SK-N-SH treated with all-trans-retinoic acid at 6 μM for 48 hours (cell line): ENCODE measurements around the gene KRTAP4-3.
"Not testable (repeated sequence)": the region's sequence is repeated elsewhere in the genome, so short reads cannot be mapped to it uniquely, and the experiment has no call there.

Experiments used
- ATAC-seq: fragments of 200-7000 bp; cut with Tn5 transposase; 3 replicates; pipeline ENCODE4 v1.9.1; 2020; ENCODE audit warnings: mild to moderate bottlenecking, moderate library complexity
- BACH2 ChIP-seq: fragments of 250-450 bp; sonication (Bioruptor Pico); IDR thresholded peaks from 2 replicates; pipeline ENCODE4 v1.9.0; 2021; ENCODE audit warnings: mild to moderate bottlenecking, borderline replicate concordance
- CSDC2 ChIP-seq: fragments of 250-450 bp; sonication (Bioruptor Pico); IDR thresholded peaks from 2 replicates; pipeline ENCODE4 v1.5.0; 2020; ENCODE audit warnings: mild to moderate bottlenecking, moderate library complexity
- ESRRG ChIP-seq: fragments of 250-450 bp; sonication (Bioruptor Pico); IDR thresholded peaks from 2 replicates; pipeline ENCODE4 v1.6.1; 2021; ENCODE audit warnings: mild to moderate bottlenecking
- GLIS3 ChIP-seq: fragments of 250-450 bp; sonication (Bioruptor Pico); IDR thresholded peaks from 2 replicates; pipeline ENCODE4 v1.5.0; 2020; ENCODE audit warnings: mild to moderate bottlenecking, moderate library complexity
- ISL1 ChIP-seq: fragments of 250-450 bp; sonication (Bioruptor Pico); IDR thresholded peaks from 2 replicates; pipeline ENCODE4 v2.1.2; 2022; ENCODE audit warnings: mild to moderate bottlenecking, moderate library complexity
- OSR1 ChIP-seq: fragments of 250-450 bp; sonication (Bioruptor Pico); IDR thresholded peaks from 2 replicates; pipeline ENCODE4 v1.8.0; 2022; ENCODE audit warnings: moderate library complexity, mild to moderate bottlenecking, inconsistent platforms
- PPARA ChIP-seq: fragments of 250-450 bp; sonication (Bioruptor Pico); IDR thresholded peaks from 2 replicates; pipeline ENCODE4 v1.5.0; 2020; ENCODE audit warnings: mild to moderate bottlenecking, borderline replicate concordance
- RARB ChIP-seq: fragments of 250-450 bp; sonication (Bioruptor Pico); IDR thresholded peaks from 2 replicates; pipeline ENCODE4 v1.8.0; 2021; ENCODE audit warnings: mild to moderate bottlenecking, moderate library complexity
- SNAI2 ChIP-seq: fragments of 250-450 bp; sonication (Bioruptor Pico); IDR thresholded peaks from 2 replicates; pipeline ENCODE4 v1.5.0; 2020; ENCODE audit warnings: mild to moderate bottlenecking, moderate library complexity
- TCF4 ChIP-seq: fragments of 250-450 bp; sonication (Bioruptor Pico); IDR thresholded peaks from 2 replicates; pipeline ENCODE4 v1.8.0; 2021; ENCODE audit warnings: mild to moderate bottlenecking, moderate library complexity, borderline replicate concordance
- TOX ChIP-seq: fragments of 250-450 bp; sonication (Bioruptor Pico); IDR thresholded peaks from 2 replicates; pipeline ENCODE4 v1.8.0; 2021; ENCODE audit warnings: mild to moderate bottlenecking, moderate library complexity, borderline replicate concordance
- ZC3H10 ChIP-seq: fragments of 250-450 bp; sonication (Bioruptor Pico); IDR thresholded peaks from 2 replicates; pipeline ENCODE4 v1.5.1; 2021; ENCODE audit warnings: mild to moderate bottlenecking, moderate library complexity
- ZFP3 ChIP-seq: fragments of 250-450 bp; sonication (Bioruptor Pico); IDR thresholded peaks from 2 replicates; pipeline ENCODE4 v1.5.0; 2020; ENCODE audit warnings: mild to moderate bottlenecking, moderate library complexity
- ZFP30 ChIP-seq: fragments of 450-650 bp; formaldehyde crosslinking; IDR thresholded peaks from 2 replicates; pipeline ENCODE4 v1.5.0; 2022; ENCODE audit warnings: mild to moderate bottlenecking, moderate library complexity
- ZNF565 ChIP-seq: fragments of 450-650 bp; formaldehyde crosslinking; conservative IDR thresholded peaks from 2 replicates; pipeline ENCODE4 v1.5.0; 2020; ENCODE audit warnings: low read depth, mild to moderate bottlenecking, moderate library complexity
- ZNF70 ChIP-seq: fragments of 450-650 bp; formaldehyde crosslinking; IDR thresholded peaks from 2 replicates; pipeline ENCODE4 v1.5.0; 2020; ENCODE audit warnings: mild to moderate bottlenecking, moderate library complexity
- ZNF8 ChIP-seq: fragments of 450-650 bp; formaldehyde crosslinking; IDR thresholded peaks from 2 replicates; pipeline ENCODE4 v1.5.0; 2020; ENCODE audit warnings: mild to moderate bottlenecking, moderate library complexity
- TF ChIP-seq, protein P1 (sequence below): fragments of 250-450 bp; sonication (Bioruptor Pico); IDR thresholded peaks from 2 replicates; pipeline ENCODE4 v1.8.0; 2020; ENCODE audit warnings: mild to moderate bottlenecking, moderate library complexity, borderline replicate concordance
- TF ChIP-seq, protein P2 (sequence below): fragments of 250-450 bp; sonication (Bioruptor Pico); IDR thresholded peaks from 2 replicates; pipeline ENCODE4 v1.8.0; 2021; ENCODE audit warnings: low read depth, mild to moderate bottlenecking, moderate library complexity, borderline replicate concordance
- TF ChIP-seq, protein P3 (sequence below): fragments of 250-450 bp; sonication (Bioruptor Pico); IDR thresholded peaks from 2 replicates; pipeline ENCODE4 v1.5.1; 2020; ENCODE audit warnings: low read depth, mild to moderate bottlenecking, moderate library complexity
- TF ChIP-seq, protein P4 (sequence below): fragments of 250-450 bp; sonication (Bioruptor Pico); IDR thresholded peaks from 2 replicates; pipeline ENCODE4 v1.5.1; 2021; ENCODE audit warnings: mild to moderate bottlenecking, moderate library complexity

The KRTAP4-3 gene

DNA sequence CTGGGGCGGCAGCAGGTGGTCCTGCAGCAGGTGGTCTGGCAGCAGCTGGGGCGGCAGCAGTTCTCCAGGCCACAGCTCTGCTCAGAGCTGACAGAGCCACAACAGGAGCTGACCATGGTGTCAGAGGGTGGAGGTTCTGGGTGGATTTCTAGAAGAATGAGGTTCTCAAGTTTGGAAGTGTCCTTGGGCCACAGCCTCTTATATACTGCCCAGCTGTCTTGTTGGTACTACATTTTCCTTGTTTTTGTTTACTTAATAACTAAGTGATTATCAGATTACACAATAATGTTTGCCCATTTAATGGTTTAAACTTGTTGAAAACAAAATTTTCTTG, 18.4 kb downstream of the KRTAP4-3 start, which contains the start of gene KRTAP4-5:
Gene KRTAP4-5, minus strand, starts transcription at position 174 of the 334 bp plus-strand sequence. Its CDS starts 58 bp downstream, at position 116.
- no peak for ATAC-seq
- TF ChIP-seq RARB (no peak), SNAI2 (CRISPR knock-in tag) (no peak), CSDC2 (CRISPR knock-in tag) (no peak), PPARA (CRISPR knock-in tag) (no peak), ZNF565 (CRISPR knock-in tag) (no peak), ZNF70 (CRISPR knock-in tag) (no peak), ISL1 (CRISPR knock-in tag) (no peak), ZNF8 (CRISPR knock-in tag) (no peak), BACH2 (CRISPR knock-in tag) (no peak), TCF4 (CRISPR knock-in tag) (no peak), OSR1 (CRISPR knock-in tag) (no peak), ZFP3 (CRISPR knock-in tag) (no peak)
- TF ChIP-seq, protein P1, sequence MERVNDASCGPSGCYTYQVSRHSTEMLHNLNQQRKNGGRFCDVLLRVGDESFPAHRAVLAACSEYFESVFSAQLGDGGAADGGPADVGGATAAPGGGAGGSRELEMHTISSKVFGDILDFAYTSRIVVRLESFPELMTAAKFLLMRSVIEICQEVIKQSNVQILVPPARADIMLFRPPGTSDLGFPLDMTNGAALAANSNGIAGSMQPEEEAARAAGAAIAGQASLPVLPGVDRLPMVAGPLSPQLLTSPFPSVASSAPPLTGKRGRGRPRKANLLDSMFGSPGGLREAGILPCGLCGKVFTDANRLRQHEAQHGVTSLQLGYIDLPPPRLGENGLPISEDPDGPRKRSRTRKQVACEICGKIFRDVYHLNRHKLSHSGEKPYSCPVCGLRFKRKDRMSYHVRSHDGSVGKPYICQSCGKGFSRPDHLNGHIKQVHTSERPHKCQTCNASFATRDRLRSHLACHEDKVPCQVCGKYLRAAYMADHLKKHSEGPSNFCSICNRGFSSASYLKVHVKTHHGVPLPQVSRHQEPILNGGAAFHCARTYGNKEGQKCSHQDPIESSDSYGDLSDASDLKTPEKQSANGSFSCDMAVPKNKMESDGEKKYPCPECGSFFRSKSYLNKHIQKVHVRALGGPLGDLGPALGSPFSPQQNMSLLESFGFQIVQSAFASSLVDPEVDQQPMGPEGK (CRISPR knock-in tag) = no peak

DNA sequence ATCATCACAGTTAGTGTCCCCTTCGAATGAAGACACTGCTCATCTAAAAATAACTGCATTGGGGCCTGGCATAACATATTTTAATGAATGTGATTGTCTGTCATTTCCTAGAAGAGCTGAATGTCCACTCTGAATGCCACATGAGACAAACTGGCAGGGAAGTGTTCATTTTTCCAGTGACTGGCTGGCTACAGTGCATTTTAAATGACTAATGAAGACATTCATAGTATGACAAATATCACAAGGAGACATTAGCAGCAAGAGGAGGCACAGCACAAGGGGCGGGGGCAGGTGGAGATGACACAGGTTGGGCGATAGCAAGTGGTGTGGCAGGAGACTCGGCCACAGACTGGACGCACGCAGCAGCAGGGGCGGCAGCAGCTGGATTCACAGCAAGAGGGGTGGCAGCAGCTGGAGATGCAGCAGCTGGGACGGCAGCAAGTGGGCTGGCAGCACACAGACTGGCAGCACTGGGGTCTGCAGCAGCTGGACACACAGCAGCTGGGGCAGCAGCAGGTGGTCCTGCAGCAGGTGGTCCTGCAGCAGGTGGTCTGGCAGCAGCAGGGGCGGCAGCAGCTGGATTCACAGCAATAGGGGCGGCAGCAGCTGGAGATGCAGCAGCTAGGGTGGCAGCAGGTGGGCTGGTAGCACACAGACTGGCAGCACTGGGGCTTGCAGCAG, 18.9 kb downstream of the KRTAP4-3 start:
- ATAC-seq = not testable (repeated sequence)

DNA sequence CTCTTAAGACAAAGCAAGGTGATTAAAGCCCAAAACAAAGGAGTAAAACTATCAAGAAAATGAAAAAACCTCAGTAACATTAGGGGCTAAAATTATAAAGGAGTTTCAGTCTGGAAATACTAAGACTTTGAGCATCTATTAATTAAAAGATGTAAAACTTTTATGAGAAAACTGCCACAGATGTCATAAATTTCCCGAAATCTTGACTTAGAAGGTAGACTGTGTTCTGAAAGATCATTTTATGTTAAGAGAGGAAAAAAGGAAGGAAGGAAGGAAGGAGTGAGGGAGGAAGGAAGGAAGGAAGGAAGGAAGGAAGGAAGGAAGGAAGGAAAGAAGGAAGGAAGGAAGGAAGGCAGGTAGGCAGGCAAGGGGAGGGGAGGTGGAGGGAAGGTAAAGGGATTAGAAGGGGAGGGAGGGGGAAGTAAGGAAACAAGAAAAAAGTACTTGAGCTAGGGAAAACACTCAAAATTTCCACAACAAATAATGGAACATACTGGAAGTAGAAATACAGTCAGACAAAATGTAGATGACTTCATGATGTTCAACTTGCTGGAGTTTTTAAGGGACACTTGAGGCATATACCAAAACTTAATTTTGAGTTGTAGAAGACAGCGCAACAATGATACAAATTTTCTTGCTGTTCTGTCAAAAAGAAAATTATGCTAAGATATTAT, 20.4 kb downstream of the KRTAP4-3 start:
- TF ChIP-seq RARB (no peak), ZNF565 (CRISPR knock-in tag) (no peak), CSDC2 (CRISPR knock-in tag) (no peak), ESRRG (CRISPR knock-in tag) (no peak), GLIS3 (CRISPR knock-in tag) (no peak)
- TF ChIP-seq, protein P1 (CRISPR knock-in tag) = no peak
- TF ChIP-seq, all 23 proteins: peak for 0
- ATAC-seq = no peak

- TF ChIP-seq OSR1 (CRISPR knock-in tag) (no peak), ZNF8 (CRISPR knock-in tag) (no peak), ISL1 (CRISPR knock-in tag) (no peak), RARB (no peak)
- no peak for ATAC-seq
Measured at GRCh38 chr17:41145261-41145660, 22.8 kb downstream of the KRTAP4-3 start.

DNA sequence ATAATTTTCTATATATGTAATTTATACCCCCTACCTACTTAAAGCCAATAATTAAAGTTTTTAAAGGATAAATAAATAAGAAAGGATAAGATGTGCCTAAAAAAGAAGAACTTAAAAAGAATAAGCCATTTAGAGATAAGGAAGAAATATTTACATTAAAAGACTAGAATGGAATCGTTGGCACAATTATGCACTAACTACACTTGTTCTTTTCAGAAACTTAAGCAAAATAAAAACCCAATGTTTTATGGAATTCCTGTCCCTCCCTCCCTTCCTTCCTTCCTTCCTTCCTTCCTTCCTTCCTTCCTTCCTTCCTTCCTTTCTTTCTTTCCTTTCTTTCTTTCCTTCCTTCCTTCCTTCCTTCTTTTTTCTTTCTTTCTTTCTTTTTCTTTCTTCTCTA, 23.2 kb downstream of the KRTAP4-3 start:
- no peak for ATAC-seq
- TF ChIP-seq, protein P2, sequence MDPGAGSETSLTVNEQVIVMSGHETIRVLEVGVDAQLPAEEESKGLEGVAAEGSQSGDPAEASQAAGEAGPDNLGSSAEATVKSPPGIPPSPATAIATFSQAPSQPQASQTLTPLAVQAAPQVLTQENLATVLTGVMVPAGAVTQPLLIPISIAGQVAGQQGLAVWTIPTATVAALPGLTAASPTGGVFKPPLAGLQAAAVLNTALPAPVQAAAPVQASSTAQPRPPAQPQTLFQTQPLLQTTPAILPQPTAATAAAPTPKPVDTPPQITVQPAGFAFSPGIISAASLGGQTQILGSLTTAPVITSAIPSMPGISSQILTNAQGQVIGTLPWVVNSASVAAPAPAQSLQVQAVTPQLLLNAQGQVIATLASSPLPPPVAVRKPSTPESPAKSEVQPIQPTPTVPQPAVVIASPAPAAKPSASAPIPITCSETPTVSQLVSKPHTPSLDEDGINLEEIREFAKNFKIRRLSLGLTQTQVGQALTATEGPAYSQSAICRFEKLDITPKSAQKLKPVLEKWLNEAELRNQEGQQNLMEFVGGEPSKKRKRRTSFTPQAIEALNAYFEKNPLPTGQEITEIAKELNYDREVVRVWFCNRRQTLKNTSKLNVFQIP (CRISPR knock-in tag) = no peak
- TF ChIP-seq RARB (no peak), BACH2 (CRISPR knock-in tag) (no peak), TOX (CRISPR knock-in tag) (no peak)

DNA sequence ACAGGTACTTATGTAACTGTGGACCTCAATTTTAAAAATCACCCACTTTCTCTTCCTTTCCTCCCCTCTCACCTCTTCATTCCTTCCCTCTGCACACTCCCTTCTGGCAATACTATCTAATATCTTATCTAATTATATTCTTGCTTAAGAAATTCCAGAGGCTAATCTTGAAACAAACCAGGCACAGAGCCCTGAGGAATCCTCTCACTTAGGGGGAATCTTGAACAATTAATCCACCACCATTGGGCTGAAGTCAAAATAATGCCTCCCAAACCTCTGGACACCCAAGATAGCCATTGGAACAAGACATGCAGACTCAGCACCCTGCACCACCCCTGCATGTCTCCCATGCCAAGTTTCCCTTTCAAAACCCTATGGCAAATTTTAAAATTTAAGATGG, 26.7 kb downstream of the KRTAP4-3 start:
- ATAC-seq = no peak
- TF ChIP-seq, protein P3, sequence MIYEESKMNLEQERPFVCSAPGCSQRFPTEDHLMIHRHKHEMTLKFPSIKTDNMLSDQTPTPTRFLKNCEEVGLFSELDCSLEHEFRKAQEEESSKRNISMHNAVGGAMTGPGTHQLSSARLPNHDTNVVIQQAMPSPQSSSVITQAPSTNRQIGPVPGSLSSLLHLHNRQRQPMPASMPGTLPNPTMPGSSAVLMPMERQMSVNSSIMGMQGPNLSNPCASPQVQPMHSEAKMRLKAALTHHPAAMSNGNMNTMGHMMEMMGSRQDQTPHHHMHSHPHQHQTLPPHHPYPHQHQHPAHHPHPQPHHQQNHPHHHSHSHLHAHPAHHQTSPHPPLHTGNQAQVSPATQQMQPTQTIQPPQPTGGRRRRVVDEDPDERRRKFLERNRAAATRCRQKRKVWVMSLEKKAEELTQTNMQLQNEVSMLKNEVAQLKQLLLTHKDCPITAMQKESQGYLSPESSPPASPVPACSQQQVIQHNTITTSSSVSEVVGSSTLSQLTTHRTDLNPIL (CRISPR knock-in tag) = no peak
- TF ChIP-seq ZFP30 (no peak), TCF4 (CRISPR knock-in tag) (no peak), ZNF565 (CRISPR knock-in tag) (no peak), GLIS3 (CRISPR knock-in tag) (no peak), ISL1 (CRISPR knock-in tag) (no peak), TOX (CRISPR knock-in tag) (no peak), ZC3H10 (no peak), PPARA (CRISPR knock-in tag) (no peak)
- TF ChIP-seq, protein P4, sequence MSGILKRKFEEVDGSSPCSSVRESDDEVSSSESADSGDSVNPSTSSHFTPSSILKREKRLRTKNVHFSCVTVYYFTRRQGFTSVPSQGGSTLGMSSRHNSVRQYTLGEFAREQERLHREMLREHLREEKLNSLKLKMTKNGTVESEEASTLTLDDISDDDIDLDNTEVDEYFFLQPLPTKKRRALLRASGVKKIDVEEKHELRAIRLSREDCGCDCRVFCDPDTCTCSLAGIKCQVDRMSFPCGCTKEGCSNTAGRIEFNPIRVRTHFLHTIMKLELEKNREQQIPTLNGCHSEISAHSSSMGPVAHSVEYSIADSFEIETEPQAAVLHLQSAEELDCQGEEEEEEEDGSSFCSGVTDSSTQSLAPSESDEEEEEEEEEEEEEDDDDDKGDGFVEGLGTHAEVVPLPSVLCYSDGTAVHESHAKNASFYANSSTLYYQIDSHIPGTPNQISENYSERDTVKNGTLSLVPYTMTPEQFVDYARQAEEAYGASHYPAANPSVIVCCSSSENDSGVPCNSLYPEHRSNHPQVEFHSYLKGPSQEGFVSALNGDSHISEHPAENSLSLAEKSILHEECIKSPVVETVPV (CRISPR knock-in tag) = no peak
